ENCODE measurements around the gene RALA.

GRCh38 chr7:39703144-39703543, 79.8 kb downstream of the RALA start:
- no peak for TF ChIP-seq CTCF (IDR thresholded peaks at IDR 0.05; ENCODE audit: insufficient read depth, low read length, poor library complexity, severe bottlenecking)
- no peak for TF ChIP-seq EZH2phosphoT487 (conservative IDR thresholded peaks at IDR 0.05; ENCODE audit: low read length)

Data from SU-DHL-6 (cell line).